T-helper 1 cell treated with Interleukin-12 subunit alpha and Interleukin-12 subunit beta and Interleukin-4 antibody, amounts not matched to agents 30 μg/mL and 1 μg/mL, for 36 hours (primary cell): ENCODE data around the gene RPTOR.
"Not testable (repeated sequence)": the region's sequence is repeated elsewhere in the genome, so short reads cannot be mapped to it uniquely, and the experiment has no call there.

Source experiments
- H3K27ac Mint-ChIP-seq: one replicate; pipeline ENCODE4 v1.8.0; 2021; ENCODE audit warnings: mild to moderate bottlenecking, mixed read lengths
- H3K27me3 Mint-ChIP-seq: one replicate; pipeline ENCODE4 v1.8.0; 2021; ENCODE audit warnings: low read depth, mixed read lengths
- H3K36me3 Mint-ChIP-seq: one replicate; pipeline ENCODE4 v1.8.0; 2021; ENCODE audit warnings: low read depth, mixed read lengths
- H3K4me1 Mint-ChIP-seq: one replicate; pipeline ENCODE4 v1.8.0; 2021; ENCODE audit warnings: low read depth, mixed read lengths
- H3K4me3 Mint-ChIP-seq: one replicate; pipeline ENCODE4 v1.8.0; 2021; ENCODE audit warnings: mild to moderate bottlenecking, moderate library complexity, mixed read lengths
- H3K9me3 Mint-ChIP-seq: one replicate; pipeline ENCODE4 v1.8.0; 2021; ENCODE audit warnings: mixed read lengths

Gene RPTOR

GRCh38 chr17:80523956-80524712 lies 20.5 kb upstream of the RPTOR start:
- H3K4me1 Mint-ChIP-seq = no peaks in the 10 kb centered on the region
- H3K27ac Mint-ChIP-seq = no peak overlapping the region
- H3K9me3 Mint-ChIP-seq = no peaks in the 10 kb centered on the region
- no peak overlapping the region for H3K4me3 Mint-ChIP-seq
- H3K27me3 Mint-ChIP-seq = peaks cover 22% of the 10 kb centered on the region
- H3K36me3 Mint-ChIP-seq = no peaks in the 10 kb centered on the region

GRCh38 chr17:80526116-80526910 lies 18.3 kb upstream of the RPTOR start:
- Mint-ChIP-seq H3K27me3 (peaks cover 16% of the 10 kb centered on the region), H3K9me3 (no peaks in the 10 kb centered on the region), H3K4me1 (no peaks in the 10 kb centered on the region), H3K4me3 (no peak overlapping the region), H3K36me3 (no peaks in the 10 kb centered on the region), H3K27ac (no peak overlapping the region)

- Mint-ChIP-seq H3K4me3 (no peak overlapping the region), H3K27me3 (peaks cover 16% of the 10 kb centered on the region), H3K9me3 (no peaks in the 10 kb centered on the region), H3K27ac (no peak overlapping the region), H3K36me3 (no peaks in the 10 kb centered on the region), H3K4me1 (peaks cover 2% of the 10 kb centered on the region)
Measured at GRCh38 chr17:80527016-80527645, 17.5 kb upstream of the RPTOR start.

GRCh38 chr17:80528536-80528935 lies 16.1 kb upstream of the RPTOR start:
- H3K9me3 Mint-ChIP-seq = no peaks in the 10 kb centered on the region
- H3K27me3 Mint-ChIP-seq = peaks cover 16% of the 10 kb centered on the region
- no peak overlapping the region for H3K27ac Mint-ChIP-seq
- H3K4me3 Mint-ChIP-seq = no peak overlapping the region
- H3K36me3 Mint-ChIP-seq = no peaks in the 10 kb centered on the region
- H3K4me1 Mint-ChIP-seq = peaks cover 2% of the 10 kb centered on the region

GRCh38 chr17:80529104-80529903 lies 15.3 kb upstream of the RPTOR start:
- no peak overlapping the region for H3K27ac Mint-ChIP-seq
- H3K27me3 Mint-ChIP-seq = peaks cover 13% of the 10 kb centered on the region
- no peak overlapping the region for H3K4me3 Mint-ChIP-seq
- no peaks in the 10 kb centered on the region for H3K9me3 Mint-ChIP-seq
- peaks cover 2% of the 10 kb centered on the region for H3K4me1 Mint-ChIP-seq
- H3K36me3 Mint-ChIP-seq = no peaks in the 10 kb centered on the region

- H3K9me3 Mint-ChIP-seq = no peaks in the 10 kb centered on the region
- peaks cover 18% of the 10 kb centered on the region for H3K27me3 Mint-ChIP-seq
- H3K36me3 Mint-ChIP-seq = no peaks in the 10 kb centered on the region
- peaks cover 2% of the 10 kb centered on the region for H3K4me1 Mint-ChIP-seq
- no peak overlapping the region for H3K27ac Mint-ChIP-seq
- no peak overlapping the region for H3K4me3 Mint-ChIP-seq
Measured at GRCh38 chr17:80529904-80530292, 14.7 kb upstream of the RPTOR start.

GRCh38 chr17:80531400-80531799 lies 13.2 kb upstream of the RPTOR start:
- Mint-ChIP-seq H3K4me3 (no peak overlapping the region), H3K9me3 (no peaks in the 10 kb centered on the region), H3K4me1 (peaks cover 2% of the 10 kb centered on the region), H3K27ac (no peak overlapping the region), H3K27me3 (peaks cover 12% of the 10 kb centered on the region), H3K36me3 (no peaks in the 10 kb centered on the region)

- H3K4me3 Mint-ChIP-seq, H3K4me1 Mint-ChIP-seq, H3K27ac Mint-ChIP-seq, H3K36me3 Mint-ChIP-seq, H3K9me3 Mint-ChIP-seq: not testable (repeated sequence)
- peaks cover 29% of the 10 kb centered on the region for H3K27me3 Mint-ChIP-seq
Measured at GRCh38 chr17:80537386-80537785, 7.3 kb upstream of the RPTOR start.

- no peak overlapping the region for H3K27ac Mint-ChIP-seq
- H3K9me3 Mint-ChIP-seq = no peaks in the 10 kb centered on the region
- H3K4me3 Mint-ChIP-seq = no peak overlapping the region
- peaks cover 29% of the 10 kb centered on the region for H3K27me3 Mint-ChIP-seq
- H3K4me1 Mint-ChIP-seq = peaks cover 7% of the 10 kb centered on the region
- no peaks in the 10 kb centered on the region for H3K36me3 Mint-ChIP-seq
Measured at GRCh38 chr17:80538484-80538883, 6.2 kb upstream of the RPTOR start.

GRCh38 chr17:80539022-80539641 lies 5.5 kb upstream of the RPTOR start:
- Mint-ChIP-seq H3K4me3 (peak overlapping the region; percentile 12), H3K9me3 (no peaks in the 10 kb centered on the region), H3K36me3 (no peaks in the 10 kb centered on the region), H3K4me1 (peaks cover 7% of the 10 kb centered on the region), H3K27ac (no peak overlapping the region), H3K27me3 (peaks cover 29% of the 10 kb centered on the region)

GRCh38 chr17:80545499-80545826 lies 825 bp downstream of the RPTOR start:
- Mint-ChIP-seq H3K4me3 (peak overlapping the region; percentile 91), H3K9me3 (no peaks in the 10 kb centered on the region), H3K4me1 (peaks cover 27% of the 10 kb centered on the region), H3K36me3 (peaks cover 5% of the 10 kb centered on the region), H3K27me3 (peaks cover 7% of the 10 kb centered on the region), H3K27ac (peak overlapping the region; percentile 90)

GRCh38 chr17:80546267-80546666 lies 1.6 kb downstream of the RPTOR start:
- Mint-ChIP-seq H3K4me3 (peak overlapping the region; percentile 91), H3K4me1 (peaks cover 27% of the 10 kb centered on the region), H3K27ac (peak overlapping the region; percentile 6), H3K36me3 (peaks cover 5% of the 10 kb centered on the region), H3K9me3 (no peaks in the 10 kb centered on the region), H3K27me3 (peaks cover 7% of the 10 kb centered on the region)

GRCh38 chr17:80552523-80552922 lies 7.9 kb downstream of the RPTOR start:
- Mint-ChIP-seq H3K9me3 (no peaks in the 10 kb centered on the region), H3K27me3 (no peaks in the 10 kb centered on the region), H3K36me3 (no peaks in the 10 kb centered on the region), H3K4me1 (peaks cover 5% of the 10 kb centered on the region), H3K4me3 (no peak overlapping the region), H3K27ac (no peak overlapping the region)

GRCh38 chr17:80555266-80555665 lies 10.6 kb downstream of the RPTOR start:
- Mint-ChIP-seq H3K4me3 (no peak overlapping the region), H3K4me1 (no peaks in the 10 kb centered on the region), H3K27me3 (no peaks in the 10 kb centered on the region), H3K36me3 (no peaks in the 10 kb centered on the region), H3K27ac (no peak overlapping the region), H3K9me3 (no peaks in the 10 kb centered on the region)
